GM23338 (cell line): ENCODE data around the gene MYO6. TPM values are rescaled to one million over a fixed set of nuclear protein-coding genes. Genes with fewer than 3 reads are reported as not detected.
A peak's percentile ranks its signal among the peaks of the same experiment; 100 is the strongest.

Source experiments
- ATAC-seq: fragments of 200-7000 bp; cut with Tn5 transposase; 3 replicates; pipeline ENCODE4 v1.9.1; 2020
- DNase-seq: peaks from one replicate; pipeline ENCODE4 v3.0.0-alpha.2; 2015; ENCODE audit warnings: low spot score
- H2AFZ ChIP-seq: fragments of 200-600 bp; sonication (generic); 2 replicates; pipeline ENCODE4 v1.8.0; 2016; ENCODE audit warnings: antibody characterized with exemption, mild to moderate bottlenecking, moderate library complexity
- H3F3A ChIP-seq: fragments of 200-600 bp; sonication (generic); replicated peaks from 2 replicates; pipeline ENCODE4 v1.8.0; 2017; ENCODE audit warnings: antibody characterized with exemption, mixed run types, low read depth
- H3K27ac ChIP-seq: fragments of 200-600 bp; sonication (generic); 2 replicates; pipeline ENCODE4 v1.6.1; 2016; ENCODE audit warnings: low read depth
- H3K27me3 ChIP-seq: fragments of 200-600 bp; sonication (generic); 2 replicates; pipeline ENCODE4 v1.8.0; 2016; ENCODE audit warnings: mild to moderate bottlenecking, mixed run types, moderate library complexity; ENCODE audit not compliant: insufficient read depth
- H3K36me3 ChIP-seq: fragments of 200-600 bp; sonication (generic); 2 replicates; pipeline ENCODE4 v1.8.0; 2016; ENCODE audit warnings: mild to moderate bottlenecking; ENCODE audit not compliant: insufficient read depth
- H3K4me1 ChIP-seq: fragments of 200-600 bp; sonication (generic); 2 replicates; pipeline ENCODE4 v1.8.0; 2016; ENCODE audit warnings: mild to moderate bottlenecking, moderate library complexity; ENCODE audit not compliant: insufficient read depth
- H3K4me2 ChIP-seq: fragments of 200-600 bp; sonication (generic); 2 replicates; pipeline ENCODE4 v1.7.1; 2017; ENCODE audit warnings: mixed run types
- H3K4me3 ChIP-seq: fragments of 200-600 bp; sonication (generic); 2 replicates; pipeline ENCODE4 v1.6.1; 2016; ENCODE audit warnings: mixed run types
- H3K79me2 ChIP-seq: fragments of 200-600 bp; sonication (generic); replicated peaks from 2 replicates; pipeline ENCODE4 v1.8.0; 2017; ENCODE audit warnings: mild to moderate bottlenecking; ENCODE audit not compliant: insufficient read depth
- H3K9me2 ChIP-seq: fragments of 200-600 bp; sonication (generic); 2 replicates; pipeline ENCODE4 v1.8.0; 2017; ENCODE audit not compliant: insufficient read depth
- H4K20me1 ChIP-seq: fragments of 200-600 bp; sonication (generic); replicated peaks from 2 replicates; pipeline ENCODE4 v1.8.0; 2017; ENCODE audit warnings: mild to moderate bottlenecking; ENCODE audit not compliant: insufficient read depth
- H3K27ac Mint-ChIP-seq: 2 replicates; pipeline ENCODE4 v1.8.0; 2020; ENCODE audit warnings: inconsistent platforms, mild to moderate bottlenecking, moderate library complexity, mixed read lengths
- H3K27me3 Mint-ChIP-seq: 3 replicates; pipeline ENCODE4 v1.8.0; 2022; ENCODE audit warnings: low read depth, mild to moderate bottlenecking, moderate library complexity, mixed read lengths, inconsistent platforms; ENCODE audit not compliant: insufficient read depth, poor library complexity
- H3K36me3 Mint-ChIP-seq: 3 replicates; pipeline ENCODE4 v1.8.0; 2021; ENCODE audit warnings: low read depth, mild to moderate bottlenecking, inconsistent platforms, moderate library complexity, mixed read lengths
- H3K4me1 Mint-ChIP-seq: 3 replicates; pipeline ENCODE4 v1.8.0; 2020; ENCODE audit warnings: mild to moderate bottlenecking, inconsistent platforms, mixed read lengths
- H3K4me3 Mint-ChIP-seq: 3 replicates; pipeline ENCODE4 v1.8.0; 2021; ENCODE audit warnings: moderate library complexity, mild to moderate bottlenecking, inconsistent platforms, mixed read lengths
- H3K9me3 Mint-ChIP-seq: 3 replicates; pipeline ENCODE4 v1.8.0; 2020; ENCODE audit warnings: moderate library complexity, mild to moderate bottlenecking, inconsistent platforms, mixed read lengths
- CREB1 ChIP-seq: fragments of 250-450 bp; sonication (Bioruptor Pico); IDR thresholded peaks from 2 replicates; pipeline ENCODE4 v1.5.0; 2020; ENCODE audit warnings: low read depth, mild to moderate bottlenecking, moderate library complexity
- EZH2 ChIP-seq: fragments of 200-600 bp; sonication (generic); IDR thresholded peaks from one replicate; pipeline ENCODE4 v1.8.0; 2017; ENCODE audit warnings: antibody characterized with exemption, mild to moderate bottlenecking, low read depth; ENCODE audit not compliant: unreplicated experiment
- EZH2phosphoT487 ChIP-seq: fragments of 200-600 bp; sonication (generic); IDR thresholded peaks from one replicate; pipeline ENCODE4 v1.8.1; 2018; ENCODE audit warnings: antibody characterized with exemption; ENCODE audit not compliant: unreplicated experiment
- JUNB ChIP-seq: IDR thresholded peaks from one replicate; pipeline ENCODE4 v1.6.1; 2016; ENCODE audit warnings: antibody characterized with exemption; ENCODE audit not compliant: unreplicated experiment
- NANOG ChIP-seq: IDR thresholded peaks from 2 replicates; pipeline ENCODE4 v1.6.1; 2016; ENCODE audit warnings: antibody characterized with exemption, borderline replicate concordance
- STAT1 ChIP-seq: IDR thresholded peaks from one replicate; pipeline ENCODE4 v1.6.1; 2016; ENCODE audit warnings: antibody characterized with exemption; ENCODE audit not compliant: unreplicated experiment
- ZNF331 ChIP-seq: fragments of 250-450 bp; sonication (Bioruptor Pico); IDR thresholded peaks from 2 replicates; pipeline ENCODE4 v1.5.0; 2020; ENCODE audit warnings: low read depth, mild to moderate bottlenecking, moderate library complexity
- polyA plus RNA-seq: library from polyadenylated mRNA; unstranded; fragments of >200 nt; fragmentation: Nextera tagmentation; extraction: Ambion mirVana; gene quantifications from 2 replicates; pipeline ENCODE4 v1.2.1, GENCODE V29; 2016
- total RNA-seq: library from RNA; depleted of rRNA; stranded (reverse); fragments of >200 nt; shearing (Covaris generic); gene quantifications from 2 replicates; pipeline ENCODE4 v1.2.3, GENCODE V29; 2014
- TF ChIP-seq, protein P1 (sequence below): fragments of 250-450 bp; sonication (Bioruptor Pico); IDR thresholded peaks from 2 replicates; pipeline ENCODE4 v1.5.0; 2020; ENCODE audit warnings: mild to moderate bottlenecking, moderate library complexity
- TF ChIP-seq, protein P2 (sequence below): IDR thresholded peaks from one replicate; pipeline ENCODE4 v1.6.1; 2018; ENCODE audit warnings: antibody characterized with exemption; ENCODE audit not compliant: unreplicated experiment
- TF ChIP-seq, protein P3 (sequence below): IDR thresholded peaks from 2 replicates; pipeline ENCODE4 v1.6.1; 2016; ENCODE audit warnings: antibody characterized with exemption

Gene MYO6
- total and polyA plus RNA-seq, 2 experiments from 2014 or later, result 21.8 to 33.0 TPM

DNA sequence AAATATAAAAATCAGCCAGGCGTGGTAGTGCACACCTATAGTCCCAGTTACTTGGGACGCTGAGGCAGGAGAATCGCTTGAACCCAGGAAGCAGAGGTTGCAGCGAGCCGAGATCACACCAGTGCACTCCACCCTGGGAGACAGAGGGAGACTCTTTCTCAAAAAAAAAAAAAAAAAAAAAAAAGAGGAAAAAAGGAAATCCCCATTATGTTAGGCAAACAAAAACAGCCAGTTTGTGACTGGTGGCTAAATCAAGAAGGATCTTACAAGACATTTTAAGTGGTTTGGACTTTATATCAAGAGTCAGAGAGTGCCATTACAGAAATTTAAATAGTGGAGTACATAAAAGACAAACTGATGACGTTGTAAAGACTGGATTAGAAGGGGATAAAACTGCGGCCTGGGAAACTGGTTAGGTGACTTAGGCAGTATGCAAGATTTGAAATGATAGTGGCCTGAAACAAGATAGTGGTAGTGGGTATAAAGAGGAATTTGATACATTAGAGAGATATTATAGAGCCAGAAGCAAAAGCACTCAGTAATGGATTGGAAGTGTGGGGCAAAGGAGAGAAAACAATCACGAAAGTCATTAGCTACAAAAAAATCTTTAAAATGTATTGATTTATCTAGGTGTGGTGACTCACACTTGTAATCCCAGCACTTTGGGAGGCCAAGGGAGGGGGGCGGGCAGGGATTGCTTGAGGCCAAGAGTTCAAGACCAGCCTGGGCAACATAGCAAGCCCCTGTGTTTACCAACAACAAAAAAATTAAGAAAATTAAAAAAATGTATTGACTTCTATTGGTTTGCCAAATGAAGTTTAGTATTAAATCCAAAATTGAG is 1.7 kb upstream of the MYO6 start (continued):
- TF ChIP-seq, protein P1, sequence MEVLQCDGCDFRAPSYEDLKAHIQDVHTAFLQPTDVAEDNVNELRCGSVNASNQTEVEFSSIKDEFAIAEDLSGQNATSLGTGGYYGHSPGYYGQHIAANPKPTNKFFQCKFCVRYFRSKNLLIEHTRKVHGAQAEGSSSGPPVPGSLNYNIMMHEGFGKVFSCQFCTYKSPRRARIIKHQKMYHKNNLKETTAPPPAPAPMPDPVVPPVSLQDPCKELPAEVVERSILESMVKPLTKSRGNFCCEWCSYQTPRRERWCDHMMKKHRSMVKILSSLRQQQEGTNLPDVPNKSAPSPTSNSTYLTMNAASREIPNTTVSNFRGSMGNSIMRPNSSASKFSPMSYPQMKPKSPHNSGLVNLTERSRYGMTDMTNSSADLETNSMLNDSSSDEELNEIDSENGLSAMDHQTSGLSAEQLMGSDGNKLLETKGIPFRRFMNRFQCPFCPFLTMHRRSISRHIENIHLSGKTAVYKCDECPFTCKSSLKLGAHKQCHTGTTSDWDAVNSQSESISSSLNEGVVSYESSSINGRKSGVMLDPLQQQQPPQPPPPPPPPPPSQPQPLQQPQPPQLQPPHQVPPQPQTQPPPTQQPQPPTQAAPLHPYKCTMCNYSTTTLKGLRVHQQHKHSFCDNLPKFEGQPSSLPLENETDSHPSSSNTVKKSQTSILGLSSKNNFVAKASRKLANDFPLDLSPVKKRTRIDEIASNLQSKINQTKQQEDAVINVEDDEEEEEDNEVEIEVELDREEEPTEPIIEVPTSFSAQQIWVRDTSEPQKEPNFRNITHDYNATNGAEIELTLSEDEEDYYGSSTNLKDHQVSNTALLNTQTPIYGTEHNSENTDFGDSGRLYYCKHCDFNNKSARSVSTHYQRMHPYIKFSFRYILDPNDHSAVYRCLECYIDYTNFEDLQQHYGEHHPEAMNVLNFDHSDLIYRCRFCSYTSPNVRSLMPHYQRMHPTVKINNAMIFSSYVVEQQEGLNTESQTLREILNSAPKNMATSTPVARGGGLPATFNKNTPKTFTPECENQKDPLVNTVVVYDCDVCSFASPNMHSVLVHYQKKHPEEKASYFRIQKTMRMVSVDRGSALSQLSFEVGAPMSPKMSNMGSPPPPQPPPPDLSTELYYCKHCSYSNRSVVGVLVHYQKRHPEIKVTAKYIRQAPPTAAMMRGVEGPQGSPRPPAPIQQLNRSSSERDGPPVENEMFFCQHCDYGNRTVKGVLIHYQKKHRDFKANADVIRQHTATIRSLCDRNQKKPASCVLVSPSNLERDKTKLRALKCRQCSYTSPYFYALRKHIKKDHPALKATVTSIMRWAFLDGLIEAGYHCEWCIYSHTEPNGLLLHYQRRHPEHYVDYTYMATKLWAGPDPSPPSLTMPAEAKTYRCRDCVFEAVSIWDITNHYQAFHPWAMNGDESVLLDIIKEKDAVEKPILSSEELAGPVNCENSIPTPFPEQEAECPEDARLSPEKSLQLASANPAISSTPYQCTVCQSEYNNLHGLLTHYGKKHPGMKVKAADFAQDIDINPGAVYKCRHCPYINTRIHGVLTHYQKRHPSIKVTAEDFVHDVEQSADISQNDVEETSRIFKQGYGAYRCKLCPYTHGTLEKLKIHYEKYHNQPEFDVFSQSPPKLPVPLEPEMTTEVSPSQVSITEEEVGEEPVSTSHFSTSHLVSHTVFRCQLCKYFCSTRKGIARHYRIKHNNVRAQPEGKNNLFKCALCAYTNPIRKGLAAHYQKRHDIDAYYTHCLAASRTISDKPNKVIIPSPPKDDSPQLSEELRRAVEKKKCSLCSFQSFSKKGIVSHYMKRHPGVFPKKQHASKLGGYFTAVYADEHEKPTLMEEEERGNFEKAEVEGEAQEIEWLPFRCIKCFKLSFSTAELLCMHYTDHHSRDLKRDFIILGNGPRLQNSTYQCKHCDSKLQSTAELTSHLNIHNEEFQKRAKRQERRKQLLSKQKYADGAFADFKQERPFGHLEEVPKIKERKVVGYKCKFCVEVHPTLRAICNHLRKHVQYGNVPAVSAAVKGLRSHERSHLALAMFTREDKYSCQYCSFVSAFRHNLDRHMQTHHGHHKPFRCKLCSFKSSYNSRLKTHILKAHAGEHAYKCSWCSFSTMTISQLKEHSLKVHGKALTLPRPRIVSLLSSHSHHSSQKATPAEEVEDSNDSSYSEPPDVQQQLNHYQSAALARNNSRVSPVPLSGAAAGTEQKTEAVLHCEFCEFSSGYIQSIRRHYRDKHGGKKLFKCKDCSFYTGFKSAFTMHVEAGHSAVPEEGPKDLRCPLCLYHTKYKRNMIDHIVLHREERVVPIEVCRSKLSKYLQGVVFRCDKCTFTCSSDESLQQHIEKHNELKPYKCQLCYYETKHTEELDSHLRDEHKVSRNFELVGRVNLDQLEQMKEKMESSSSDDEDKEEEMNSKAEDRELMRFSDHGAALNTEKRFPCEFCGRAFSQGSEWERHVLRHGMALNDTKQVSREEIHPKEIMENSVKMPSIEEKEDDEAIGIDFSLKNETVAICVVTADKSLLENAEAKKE (CRISPR knock-in tag), result no peak
- no peak for TF ChIP-seq EZH2phosphoT487

DNA sequence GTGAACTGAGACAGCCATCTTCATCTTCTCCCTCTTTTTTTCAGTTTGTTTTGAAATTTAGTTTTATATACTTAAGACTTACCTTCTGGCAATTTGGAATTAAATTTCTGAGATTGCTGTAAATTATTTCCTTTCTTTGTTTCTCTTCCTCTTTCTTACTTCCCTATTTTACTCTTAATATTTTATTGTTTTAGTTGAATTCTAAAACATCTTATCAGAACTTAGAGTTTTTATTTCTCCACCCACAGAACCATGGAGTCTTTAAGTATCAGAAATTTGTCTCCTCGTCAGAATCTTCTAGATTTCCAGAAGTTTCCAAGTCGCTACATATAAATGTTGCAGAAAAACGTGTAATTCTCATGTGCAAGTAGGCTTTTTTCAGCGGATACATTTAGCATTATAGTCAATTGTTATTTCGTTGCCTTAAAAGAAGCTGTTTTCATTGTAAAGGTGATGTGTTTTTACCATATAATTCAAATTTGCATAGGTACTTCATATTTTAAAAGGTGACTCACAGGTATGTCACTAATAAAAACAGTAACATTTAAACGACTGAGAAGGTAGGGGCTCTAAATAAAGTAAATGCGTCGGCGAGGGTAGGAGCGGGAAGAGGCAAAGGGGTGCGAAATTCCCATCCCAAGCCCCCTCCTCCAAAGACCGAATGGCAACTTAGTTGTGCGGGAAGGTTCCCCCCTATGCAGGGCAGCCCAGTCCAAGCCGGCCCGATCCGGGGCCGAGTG is 866 bp upstream of the MYO6 start:
- peaks cover 20% of the 10 kb centered on the region for H3K27me3 ChIP-seq
- H3K27ac ChIP-seq, result peak overlapping the region; percentile 91; the same call in 1 of the 2 replicates
- peak overlapping the region; percentile 90 for H3K4me3 Mint-ChIP-seq
- peaks cover 5% of the 10 kb centered on the region; the same call in 1 of the 2 replicates for H3K79me2 ChIP-seq
- peak overlapping the region; percentile 56 for H2AFZ ChIP-seq
- H3K4me3 ChIP-seq, result peak overlapping the region; percentile 75
- H3K4me2 ChIP-seq, result peak overlapping the region; percentile 76
- H3K27me3 Mint-ChIP-seq, result peaks cover 21% of the 10 kb centered on the region
- H3K4me1 ChIP-seq, result peaks cover 7% of the 10 kb centered on the region
- peak; percentile 60 for ATAC-seq
- no peaks in the 10 kb centered on the region for H3K9me3 Mint-ChIP-seq
- no peaks in the 10 kb centered on the region for H3K36me3 ChIP-seq
- H3K9me2 ChIP-seq, result no peaks in the 10 kb centered on the region
- peaks cover 10% of the 10 kb centered on the region for H3K4me1 Mint-ChIP-seq
- peaks cover 3% of the 10 kb centered on the region; the same call in 1 of the 2 replicates for H4K20me1 ChIP-seq
- no peaks in the 10 kb centered on the region for H3K36me3 Mint-ChIP-seq
- no peak for DNase-seq
- peak overlapping the region; percentile 94; the same call in 1 of the 2 replicates for H3K27ac Mint-ChIP-seq
- H3F3A ChIP-seq, result no peaks in the 10 kb centered on the region
- no peak for TF ChIP-seq EZH2
- TF ChIP-seq NANOG, result no peak
- TF ChIP-seq ZNF331 (CRISPR knock-in tag), result no peak
- TF ChIP-seq, protein P2, sequence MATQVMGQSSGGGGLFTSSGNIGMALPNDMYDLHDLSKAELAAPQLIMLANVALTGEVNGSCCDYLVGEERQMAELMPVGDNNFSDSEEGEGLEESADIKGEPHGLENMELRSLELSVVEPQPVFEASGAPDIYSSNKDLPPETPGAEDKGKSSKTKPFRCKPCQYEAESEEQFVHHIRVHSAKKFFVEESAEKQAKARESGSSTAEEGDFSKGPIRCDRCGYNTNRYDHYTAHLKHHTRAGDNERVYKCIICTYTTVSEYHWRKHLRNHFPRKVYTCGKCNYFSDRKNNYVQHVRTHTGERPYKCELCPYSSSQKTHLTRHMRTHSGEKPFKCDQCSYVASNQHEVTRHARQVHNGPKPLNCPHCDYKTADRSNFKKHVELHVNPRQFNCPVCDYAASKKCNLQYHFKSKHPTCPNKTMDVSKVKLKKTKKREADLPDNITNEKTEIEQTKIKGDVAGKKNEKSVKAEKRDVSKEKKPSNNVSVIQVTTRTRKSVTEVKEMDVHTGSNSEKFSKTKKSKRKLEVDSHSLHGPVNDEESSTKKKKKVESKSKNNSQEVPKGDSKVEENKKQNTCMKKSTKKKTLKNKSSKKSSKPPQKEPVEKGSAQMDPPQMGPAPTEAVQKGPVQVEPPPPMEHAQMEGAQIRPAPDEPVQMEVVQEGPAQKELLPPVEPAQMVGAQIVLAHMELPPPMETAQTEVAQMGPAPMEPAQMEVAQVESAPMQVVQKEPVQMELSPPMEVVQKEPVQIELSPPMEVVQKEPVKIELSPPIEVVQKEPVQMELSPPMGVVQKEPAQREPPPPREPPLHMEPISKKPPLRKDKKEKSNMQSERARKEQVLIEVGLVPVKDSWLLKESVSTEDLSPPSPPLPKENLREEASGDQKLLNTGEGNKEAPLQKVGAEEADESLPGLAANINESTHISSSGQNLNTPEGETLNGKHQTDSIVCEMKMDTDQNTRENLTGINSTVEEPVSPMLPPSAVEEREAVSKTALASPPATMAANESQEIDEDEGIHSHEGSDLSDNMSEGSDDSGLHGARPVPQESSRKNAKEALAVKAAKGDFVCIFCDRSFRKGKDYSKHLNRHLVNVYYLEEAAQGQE, result no peak
- no peak for TF ChIP-seq JUNB
- no peak for TF ChIP-seq STAT1
- TF ChIP-seq, protein P3, sequence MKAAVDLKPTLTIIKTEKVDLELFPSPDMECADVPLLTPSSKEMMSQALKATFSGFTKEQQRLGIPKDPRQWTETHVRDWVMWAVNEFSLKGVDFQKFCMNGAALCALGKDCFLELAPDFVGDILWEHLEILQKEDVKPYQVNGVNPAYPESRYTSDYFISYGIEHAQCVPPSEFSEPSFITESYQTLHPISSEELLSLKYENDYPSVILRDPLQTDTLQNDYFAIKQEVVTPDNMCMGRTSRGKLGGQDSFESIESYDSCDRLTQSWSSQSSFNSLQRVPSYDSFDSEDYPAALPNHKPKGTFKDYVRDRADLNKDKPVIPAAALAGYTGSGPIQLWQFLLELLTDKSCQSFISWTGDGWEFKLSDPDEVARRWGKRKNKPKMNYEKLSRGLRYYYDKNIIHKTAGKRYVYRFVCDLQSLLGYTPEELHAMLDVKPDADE, result no peak
- TF ChIP-seq CREB1 (CRISPR knock-in tag), result no peak
